HG02678 (cell line): ENCODE data around the gene SULT4A1.
A peak's percentile ranks its signal among the peaks of the same experiment; 100 is the strongest.

ENCODE experiments used
- ATAC-seq: cut with Tn5 transposase; IDR thresholded peaks from one replicate; pipeline ENCODE4 v1.9.1; 2021; ENCODE audit warnings: mild to moderate bottlenecking, moderate library complexity; ENCODE audit not compliant: unreplicated experiment

SULT4A1 gene

DNA sequence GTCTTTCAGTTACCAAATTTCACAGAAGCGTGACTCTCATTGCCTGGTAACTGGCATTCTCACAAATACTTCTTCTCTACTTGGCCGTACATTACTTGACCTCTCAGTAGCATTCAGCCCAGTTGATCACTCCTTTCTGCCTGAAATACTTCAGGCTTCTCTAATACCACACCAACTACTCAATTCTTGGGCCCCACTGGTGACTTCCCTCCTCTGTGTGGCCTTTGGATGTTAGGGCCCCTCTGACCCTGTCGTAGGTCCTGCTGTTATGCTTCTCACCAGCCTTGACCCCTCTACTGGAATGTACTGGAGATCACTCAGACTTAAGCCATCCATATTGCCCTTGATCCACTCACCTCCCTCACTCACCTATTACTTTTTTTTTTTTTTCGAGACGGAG lies 48.0 kb downstream of the SULT4A1 start:
- ATAC-seq: no peak

DNA sequence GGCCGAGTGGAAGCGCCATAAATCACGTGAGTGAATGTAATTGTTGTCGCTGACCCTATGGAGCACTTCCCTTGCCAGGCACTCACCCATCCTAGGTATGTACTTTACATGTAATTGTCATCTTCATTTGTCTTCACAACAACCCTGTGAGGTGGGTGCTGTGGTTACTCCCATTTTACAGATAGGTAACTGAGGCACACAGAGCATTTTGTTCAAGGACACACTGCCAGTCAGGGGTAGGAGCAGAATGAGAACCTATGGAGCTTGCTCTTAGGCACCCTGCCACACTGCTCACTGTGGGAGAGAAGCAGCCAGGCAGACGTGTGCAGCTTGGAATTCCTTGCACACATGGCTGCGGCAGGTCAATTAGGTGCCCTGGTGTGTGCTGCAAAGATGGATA lies 49.4 kb downstream of the SULT4A1 start:
- no peak for ATAC-seq

DNA sequence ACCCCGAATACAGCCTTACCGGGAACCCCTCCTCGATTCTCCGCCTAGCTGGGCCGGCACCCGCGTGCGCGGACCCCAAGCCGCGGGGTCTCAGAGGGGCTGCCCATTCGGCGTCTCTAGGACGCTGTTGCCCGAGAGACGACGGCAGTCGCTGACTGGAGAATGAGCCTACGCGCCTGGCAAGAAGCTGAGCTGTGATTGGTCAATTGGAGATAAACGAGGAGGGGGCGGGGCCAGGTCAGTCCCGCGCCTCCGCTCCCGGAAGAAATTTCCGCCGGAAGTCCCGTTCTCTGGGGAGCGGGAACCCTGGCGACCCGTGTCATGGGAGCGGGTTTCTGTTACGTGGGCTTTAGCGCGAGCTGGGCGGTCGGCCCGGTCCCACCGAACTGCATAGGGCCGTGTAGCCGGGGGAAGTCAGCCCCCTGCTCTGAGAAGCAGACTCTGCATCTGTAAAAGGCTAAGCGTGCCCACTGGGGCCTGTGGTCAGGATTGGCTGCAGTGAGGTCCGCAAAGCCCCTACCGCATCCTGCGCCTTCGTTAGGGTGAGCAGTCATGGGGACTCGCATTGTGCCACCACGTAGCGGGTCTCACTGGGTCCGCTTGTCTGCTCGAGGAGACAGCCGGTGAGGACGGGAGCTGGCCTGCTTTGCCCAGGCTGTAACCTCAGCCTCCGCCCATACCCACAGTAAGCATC lies 50.0 kb downstream of the SULT4A1 start, which contains the start of gene EFCAB6:
Gene EFCAB6, minus strand, starts transcription at position 157 of the 694 bp plus-strand sequence. CDS start 29,987 bp downstream, outside the sequence.
- ATAC-seq: peak; percentile 88

DNA sequence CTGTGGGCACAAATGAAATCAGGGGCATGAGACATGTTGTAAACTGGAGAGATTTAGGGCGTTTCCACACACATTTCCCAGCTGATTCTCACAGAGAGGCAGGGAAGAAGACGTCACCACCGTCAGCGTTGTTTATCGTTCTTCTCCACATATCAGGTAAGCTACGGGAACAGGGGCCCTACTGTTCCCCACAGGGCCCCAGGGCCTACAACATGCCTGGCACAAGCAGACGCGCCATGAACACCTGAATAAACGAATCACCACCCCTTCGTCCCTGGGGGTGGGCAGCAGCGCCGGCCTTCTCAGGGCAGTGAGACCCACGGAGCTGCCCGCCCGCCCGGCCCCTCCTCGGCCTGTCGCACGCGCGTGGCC lies 50.5 kb downstream of the SULT4A1 start:
- no peak for ATAC-seq

DNA sequence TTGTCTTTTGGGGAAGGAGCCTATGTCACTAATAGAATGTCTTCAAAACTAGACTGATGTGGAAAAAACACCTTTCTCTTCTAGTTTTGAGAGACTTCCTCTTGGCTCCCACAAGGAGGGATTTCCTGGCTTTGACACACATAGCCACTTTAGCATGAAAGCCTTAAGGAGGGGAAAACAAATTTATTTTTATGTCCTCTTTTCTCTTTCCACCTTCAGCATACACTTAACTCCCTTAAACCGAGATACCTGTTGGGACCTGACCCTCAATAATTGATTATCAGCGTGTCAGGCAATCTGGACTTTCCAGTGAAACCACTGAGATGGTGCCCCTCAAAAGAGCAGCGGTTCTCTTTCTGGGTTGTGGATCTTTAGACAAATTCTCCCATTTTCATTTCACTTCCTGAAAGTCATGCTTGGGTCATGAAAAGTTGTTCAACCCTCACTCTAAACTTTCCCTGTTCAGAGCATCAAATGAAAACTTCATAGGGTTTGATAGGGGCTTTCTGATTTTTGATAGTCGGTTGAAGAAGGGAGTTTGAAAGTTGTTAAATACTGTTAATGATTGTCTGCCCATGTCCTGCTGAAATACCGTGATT lies 59.3 kb downstream of the SULT4A1 start:
- no peak for ATAC-seq

DNA sequence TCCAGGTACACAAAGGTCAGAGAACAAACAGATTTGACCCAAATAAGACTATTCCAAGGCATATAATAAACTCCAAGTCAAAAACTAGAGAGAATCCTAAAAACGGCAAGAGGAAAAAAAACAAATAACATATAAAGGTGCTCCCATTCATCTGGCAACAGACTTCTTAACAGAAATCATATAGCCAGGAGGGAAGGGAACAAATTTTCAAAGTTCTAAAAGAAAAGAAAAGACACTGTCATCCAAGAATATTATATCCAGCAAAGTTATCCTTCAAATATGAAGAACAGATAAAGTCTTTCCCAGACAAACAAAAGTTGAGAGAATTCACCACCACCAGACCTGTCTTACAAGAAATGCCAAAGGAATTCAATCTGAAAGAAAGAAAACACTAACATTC lies 61.3 kb downstream of the SULT4A1 start:
- ATAC-seq: no peak

DNA sequence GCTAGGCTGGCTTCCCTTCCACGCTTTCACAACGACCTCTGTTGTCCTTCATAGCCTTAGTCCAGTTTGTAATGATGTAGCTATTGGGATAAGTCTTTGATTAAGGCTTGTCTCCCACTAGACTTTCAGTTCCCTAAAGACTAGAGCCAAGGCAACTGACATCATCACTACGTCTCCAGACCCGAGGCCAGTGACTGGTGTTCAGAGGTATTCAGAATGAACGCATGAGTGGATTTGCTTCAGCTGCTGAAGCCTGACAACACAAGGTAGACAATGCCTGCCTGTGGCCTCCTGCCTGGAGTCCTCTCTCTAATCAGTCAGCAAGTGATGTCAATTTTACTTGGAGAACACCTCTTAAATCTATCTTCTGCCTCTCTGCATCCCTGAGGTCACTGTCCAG lies 63.8 kb downstream of the SULT4A1 start:
- peak; percentile 42 for ATAC-seq

DNA sequence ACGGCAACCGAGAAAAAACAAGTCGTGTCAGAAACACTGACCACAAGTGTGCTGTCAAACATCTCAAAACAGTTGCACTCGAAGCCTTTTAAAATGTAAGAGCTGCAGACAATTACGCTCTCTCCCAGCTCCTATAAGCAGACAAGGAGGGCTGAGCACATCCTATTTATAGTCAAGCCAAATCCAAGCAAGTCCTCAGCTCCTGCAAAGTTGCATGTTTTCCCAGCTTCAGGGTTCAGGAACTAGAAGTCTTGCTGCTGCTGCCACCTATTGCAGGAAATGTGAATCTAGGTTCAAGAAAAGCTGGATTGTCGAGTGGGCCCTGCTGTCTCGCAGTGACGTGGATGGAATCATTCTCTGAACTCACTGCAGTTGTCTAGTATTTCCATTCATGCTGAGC lies 65.7 kb downstream of the SULT4A1 start:
- no peak for ATAC-seq

DNA sequence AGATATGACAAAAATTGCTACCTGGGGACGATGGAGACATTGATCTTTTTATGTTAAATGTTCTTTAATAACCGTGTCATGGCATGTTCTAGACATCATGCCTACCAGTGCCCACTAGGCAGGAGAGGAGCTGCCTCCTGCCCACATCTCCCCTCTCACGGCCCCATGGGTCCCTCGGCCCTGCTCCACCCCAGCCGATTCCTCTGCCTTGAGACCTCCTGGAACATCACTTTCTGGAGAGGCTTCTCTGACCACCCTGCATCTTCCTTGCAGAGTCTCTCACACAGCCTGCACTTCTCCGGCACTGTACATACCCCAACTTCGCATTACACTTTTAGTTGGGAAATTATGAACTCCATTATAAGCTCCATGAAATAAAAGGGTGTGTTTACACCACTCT lies 67.0 kb downstream of the SULT4A1 start:
- ATAC-seq: no peak

DNA sequence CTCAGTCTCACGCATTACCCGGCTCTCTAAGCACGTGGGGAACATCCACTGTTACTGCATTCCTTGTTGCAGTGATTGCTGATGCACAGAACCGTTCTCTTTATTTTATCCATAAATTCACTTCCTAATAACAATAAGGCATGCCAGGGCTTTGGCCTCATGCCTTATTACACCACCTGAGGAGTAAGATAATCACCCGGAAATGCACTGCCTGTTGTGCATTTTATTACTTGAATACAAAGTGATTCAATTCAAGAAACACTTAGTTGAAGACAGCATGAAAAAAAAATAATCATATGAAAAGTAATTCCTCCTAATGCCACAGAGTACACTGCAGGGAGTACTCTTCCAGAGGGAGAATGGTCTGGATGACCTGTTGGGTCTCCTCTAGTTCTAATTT lies 69.4 kb downstream of the SULT4A1 start:
- ATAC-seq: no peak

DNA sequence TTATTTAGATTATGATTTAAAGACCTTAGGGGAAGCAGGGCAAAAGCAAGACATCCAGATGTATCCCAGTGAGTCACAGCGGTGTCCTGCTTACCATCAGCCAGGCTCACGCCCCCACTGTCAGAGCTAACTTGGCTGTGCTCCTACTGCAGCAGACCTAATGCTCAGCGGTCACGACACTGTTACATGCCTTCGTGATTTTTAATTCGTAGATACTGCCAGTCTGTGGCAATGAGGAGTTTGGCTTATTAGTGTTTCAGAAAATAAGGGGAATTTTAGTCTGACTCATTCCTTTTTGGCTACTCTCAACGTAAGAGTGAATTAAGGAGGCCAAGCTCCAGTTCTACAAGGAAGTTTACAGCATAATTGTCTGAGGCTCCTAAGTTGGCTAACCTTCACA lies 72.9 kb downstream of the SULT4A1 start:
- no peak for ATAC-seq

DNA sequence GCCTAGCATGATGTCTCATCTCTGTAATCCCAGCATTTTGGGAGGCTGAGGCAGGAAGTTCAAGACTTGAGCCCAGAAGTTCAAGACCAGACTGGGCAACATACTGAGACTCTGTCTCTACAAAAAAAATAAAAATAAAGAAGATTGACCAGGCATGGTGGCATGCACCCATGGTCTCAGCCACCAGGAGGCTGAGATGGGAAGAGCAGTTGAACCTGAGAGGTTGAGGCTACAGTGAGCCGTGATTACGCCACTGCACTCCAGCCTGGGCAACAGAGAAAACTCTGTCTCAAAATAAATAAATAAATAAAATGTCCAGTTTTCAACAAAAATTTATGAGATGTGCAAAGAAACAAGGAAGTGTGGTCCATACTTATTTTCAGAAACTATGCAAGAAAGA lies 78.5 kb downstream of the SULT4A1 start:
- no peak for ATAC-seq

DNA sequence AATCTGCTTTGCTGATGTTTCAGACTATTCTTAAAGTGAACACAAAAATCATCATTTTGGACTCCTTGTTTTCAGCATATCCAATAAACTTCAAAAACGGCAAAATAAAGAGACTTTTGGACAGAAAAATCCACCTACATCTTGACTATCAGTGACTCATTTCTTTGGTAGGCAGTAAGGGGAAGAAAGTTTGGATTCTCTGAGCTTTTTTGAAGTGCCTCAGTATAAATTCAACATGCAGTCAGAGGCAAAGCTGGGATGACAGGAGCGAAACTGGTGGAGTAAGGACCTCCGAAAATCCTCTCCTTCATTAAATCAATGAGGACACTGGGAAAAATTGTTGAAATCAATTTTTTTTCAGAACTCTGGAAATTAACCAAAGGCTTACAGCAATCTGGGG lies 79.9 kb downstream of the SULT4A1 start:
- no peak for ATAC-seq

DNA sequence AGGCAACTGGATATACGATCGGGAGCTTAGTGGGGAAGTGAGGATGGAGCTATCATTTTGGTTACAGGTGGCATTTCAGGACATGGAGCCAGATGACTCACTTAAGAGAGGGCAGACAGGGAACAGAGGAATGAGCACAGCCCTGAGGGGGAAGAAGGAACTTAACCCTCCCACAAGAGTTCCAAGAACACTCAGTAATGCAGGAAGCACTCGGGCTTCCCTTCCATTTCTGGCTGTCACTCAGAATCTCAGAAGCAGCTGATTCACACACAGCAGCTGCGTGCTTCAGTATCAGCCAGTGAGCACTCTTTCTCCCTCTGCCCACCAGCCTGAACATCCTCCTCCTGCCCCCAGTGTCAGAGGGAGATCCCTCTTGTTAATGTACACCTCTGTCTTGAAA lies 85.0 kb downstream of the SULT4A1 start:
- ATAC-seq: no peak

DNA sequence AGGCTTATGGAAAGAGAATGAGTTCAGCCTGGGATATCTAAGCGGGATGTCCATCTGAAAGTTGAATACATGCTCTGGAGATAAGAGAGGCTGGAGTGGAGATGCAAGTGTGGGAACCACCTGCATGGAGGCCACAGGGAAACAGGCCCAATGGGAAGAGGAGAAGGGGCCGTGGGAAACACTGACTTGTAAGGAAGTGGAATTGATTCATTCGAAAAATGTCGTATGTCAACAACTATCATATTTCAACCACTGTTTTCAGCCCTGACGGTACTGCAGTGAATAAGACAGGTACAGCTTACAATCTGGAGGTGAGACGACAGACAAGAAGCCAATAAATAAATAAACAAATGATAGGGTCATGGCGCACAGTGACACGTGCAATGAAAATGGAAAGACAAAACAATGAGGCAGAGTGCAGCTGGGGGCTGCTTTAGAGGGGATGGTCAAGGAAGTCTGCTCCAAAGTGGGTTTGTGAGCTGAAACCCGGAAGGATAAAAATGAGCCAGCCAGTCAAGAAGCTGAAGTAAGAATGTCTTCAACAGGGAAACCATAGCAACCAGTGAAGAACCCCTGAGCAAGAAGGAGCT lies 86.1 kb downstream of the SULT4A1 start:
- ATAC-seq: no peak
